OCI-LY1 (cell line): ENCODE results near the gene TRIO.

ENCODE experiments used
- EZH2 ChIP-seq: fragments of 200-600 bp; sonication (generic), shearing (Covaris generic); IDR thresholded peaks from 2 replicates; pipeline ENCODE4 v1.8.0; 2017; ENCODE audit warnings: borderline replicate concordance, mixed run types, mild to moderate bottlenecking, antibody characterized with exemption, low read length, moderate library complexity, mixed read lengths
- TF ChIP-seq, protein P1 (sequence below): fragments of 200-600 bp; sonication (generic), shearing (Covaris generic); IDR thresholded peaks from 2 replicates; pipeline ENCODE4 v1.5.1; 2017; ENCODE audit warnings: mild to moderate bottlenecking, antibody characterized with exemption, low read length, moderate library complexity, mixed read lengths

DNA sequence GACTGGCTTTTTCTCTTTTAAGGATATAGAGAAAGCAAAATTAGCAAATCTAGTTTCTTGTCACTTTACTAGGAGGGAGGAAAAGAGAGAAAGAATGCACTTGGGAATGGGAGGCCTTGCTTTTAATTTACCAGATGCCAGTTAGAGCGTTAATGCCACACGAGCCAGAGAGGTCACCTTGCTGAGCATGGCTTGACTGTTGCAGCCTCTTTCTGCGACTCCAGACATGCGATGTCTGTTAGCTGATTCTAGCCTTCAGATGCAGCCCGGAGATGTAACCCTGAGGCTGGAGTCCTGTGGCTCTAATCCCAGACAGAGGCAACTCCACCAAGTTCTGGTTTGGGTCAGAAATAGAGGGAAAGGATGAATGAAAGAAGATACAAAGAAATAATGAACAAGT is 152.5 kb downstream of the TRIO start:
- TF ChIP-seq, protein P1, sequence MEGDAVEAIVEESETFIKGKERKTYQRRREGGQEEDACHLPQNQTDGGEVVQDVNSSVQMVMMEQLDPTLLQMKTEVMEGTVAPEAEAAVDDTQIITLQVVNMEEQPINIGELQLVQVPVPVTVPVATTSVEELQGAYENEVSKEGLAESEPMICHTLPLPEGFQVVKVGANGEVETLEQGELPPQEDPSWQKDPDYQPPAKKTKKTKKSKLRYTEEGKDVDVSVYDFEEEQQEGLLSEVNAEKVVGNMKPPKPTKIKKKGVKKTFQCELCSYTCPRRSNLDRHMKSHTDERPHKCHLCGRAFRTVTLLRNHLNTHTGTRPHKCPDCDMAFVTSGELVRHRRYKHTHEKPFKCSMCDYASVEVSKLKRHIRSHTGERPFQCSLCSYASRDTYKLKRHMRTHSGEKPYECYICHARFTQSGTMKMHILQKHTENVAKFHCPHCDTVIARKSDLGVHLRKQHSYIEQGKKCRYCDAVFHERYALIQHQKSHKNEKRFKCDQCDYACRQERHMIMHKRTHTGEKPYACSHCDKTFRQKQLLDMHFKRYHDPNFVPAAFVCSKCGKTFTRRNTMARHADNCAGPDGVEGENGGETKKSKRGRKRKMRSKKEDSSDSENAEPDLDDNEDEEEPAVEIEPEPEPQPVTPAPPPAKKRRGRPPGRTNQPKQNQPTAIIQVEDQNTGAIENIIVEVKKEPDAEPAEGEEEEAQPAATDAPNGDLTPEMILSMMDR, result no peak
- no peak for TF ChIP-seq EZH2
